Calu3 (cell line): ENCODE results near the gene LEFTY1. TPM values are rescaled to one million over a fixed set of nuclear protein-coding genes. Genes with fewer than 3 reads are reported as not detected.

Source experiments
- BruUV-seq: library from RNA; stranded (reverse); fragments of 400-500 nt; replicated peaks from 2 replicates; lab custom pipeline; 2021; lab: Mats Ljungman, UMichigan
- CTCF ChIA-PET: fragments of 300-600 bp; sonication (Branson Sonifier 250); formaldehyde crosslinking; loops from one replicate; lab custom pipeline; 2022; ENCODE audit warnings: antibody characterized with exemption; lab: Charles Lee
- DNase-seq: peaks from one replicate; pipeline ENCODE4 v3.0.0; 2022
- H3K27ac Mint-ChIP-seq: one replicate; pipeline ENCODE4 v1.8.0; 2022; ENCODE audit warnings: mixed read lengths; ENCODE audit not compliant: unreplicated experiment
- H3K27me3 Mint-ChIP-seq: one replicate; pipeline ENCODE4 v1.8.0; 2022; ENCODE audit warnings: mixed read lengths; ENCODE audit not compliant: unreplicated experiment
- H3K36me3 Mint-ChIP-seq: one replicate; pipeline ENCODE4 v1.8.0; 2022; ENCODE audit warnings: mild to moderate bottlenecking, moderate library complexity, mixed read lengths; ENCODE audit not compliant: insufficient read depth, unreplicated experiment
- H3K4me1 Mint-ChIP-seq: one replicate; pipeline ENCODE4 v1.8.0; 2022; ENCODE audit warnings: mild to moderate bottlenecking, low read depth, mixed read lengths; ENCODE audit not compliant: unreplicated experiment
- H3K4me3 Mint-ChIP-seq: one replicate; pipeline ENCODE4 v1.8.0; 2022; ENCODE audit warnings: mild to moderate bottlenecking, low read depth, moderate library complexity, mixed read lengths; ENCODE audit not compliant: unreplicated experiment
- H3K9me3 Mint-ChIP-seq: one replicate; pipeline ENCODE4 v1.8.0; 2022; ENCODE audit warnings: low read depth, mixed read lengths; ENCODE audit not compliant: unreplicated experiment
- intact Hi-C: fragments of 100-400 bp; cut with micrococcal nuclease; formaldehyde crosslinking; loops from one replicate; pipeline ENCODE4 v1.10.0; 2022; ENCODE audit not compliant: unreplicated experiment
- total RNA-seq: library from RNA; stranded (reverse); gene quantifications from 2 replicates; pipeline ENCODE4 v1.2.3, GENCODE V29; 2022
- TF ChIP-seq, protein P1 (sequence below): fragments of 200-600 bp; IDR thresholded peaks from one replicate; pipeline ENCODE4 v1.8.0; 2022; ENCODE audit warnings: antibody characterized with exemption; ENCODE audit not compliant: unreplicated experiment

LEFTY1 gene
- total RNA-seq, 1 experiment from 2014 or later, result not detected

DNA sequence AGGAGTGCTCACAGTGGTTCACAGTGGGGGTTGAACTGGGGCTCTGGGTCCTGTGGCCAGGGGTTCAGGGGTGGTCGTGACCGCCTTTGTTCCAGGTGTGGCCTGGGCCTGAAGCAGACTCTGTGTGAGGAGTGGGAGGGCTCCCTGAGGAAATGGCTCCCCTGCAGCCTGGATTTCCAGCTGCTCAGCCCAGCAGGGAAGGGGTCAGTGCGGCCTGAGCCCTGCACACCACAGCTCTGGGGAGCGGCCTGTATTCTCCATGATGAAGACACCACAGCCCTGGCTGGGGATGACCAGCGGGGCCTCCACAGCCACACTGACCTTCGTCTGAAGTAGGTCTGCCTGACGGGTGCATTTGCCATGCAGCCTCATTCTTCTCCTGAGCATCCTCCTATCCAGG, 18.4 kb upstream of the LEFTY1 start:
- no peak for DNase-seq
- Mint-ChIP-seq H3K27me3 (no peaks in the 10 kb centered on the region), H3K27ac (no peak overlapping the region), H3K4me1 (peaks cover 30% of the 10 kb centered on the region), H3K4me3 (no peak overlapping the region), H3K9me3 (no peaks in the 10 kb centered on the region), H3K36me3 (no peaks in the 10 kb centered on the region)
- CTCF ChIA-PET, result interaction anchor here (1.3 kb wide), 1 partner anchor 10 kb away, joined by 3 read pairs; no protein-coding TSS in a partner anchor
- intact Hi-C loops, result no loop called here
- no TSS peak for BruUV-seq
- TF ChIP-seq, protein P1, sequence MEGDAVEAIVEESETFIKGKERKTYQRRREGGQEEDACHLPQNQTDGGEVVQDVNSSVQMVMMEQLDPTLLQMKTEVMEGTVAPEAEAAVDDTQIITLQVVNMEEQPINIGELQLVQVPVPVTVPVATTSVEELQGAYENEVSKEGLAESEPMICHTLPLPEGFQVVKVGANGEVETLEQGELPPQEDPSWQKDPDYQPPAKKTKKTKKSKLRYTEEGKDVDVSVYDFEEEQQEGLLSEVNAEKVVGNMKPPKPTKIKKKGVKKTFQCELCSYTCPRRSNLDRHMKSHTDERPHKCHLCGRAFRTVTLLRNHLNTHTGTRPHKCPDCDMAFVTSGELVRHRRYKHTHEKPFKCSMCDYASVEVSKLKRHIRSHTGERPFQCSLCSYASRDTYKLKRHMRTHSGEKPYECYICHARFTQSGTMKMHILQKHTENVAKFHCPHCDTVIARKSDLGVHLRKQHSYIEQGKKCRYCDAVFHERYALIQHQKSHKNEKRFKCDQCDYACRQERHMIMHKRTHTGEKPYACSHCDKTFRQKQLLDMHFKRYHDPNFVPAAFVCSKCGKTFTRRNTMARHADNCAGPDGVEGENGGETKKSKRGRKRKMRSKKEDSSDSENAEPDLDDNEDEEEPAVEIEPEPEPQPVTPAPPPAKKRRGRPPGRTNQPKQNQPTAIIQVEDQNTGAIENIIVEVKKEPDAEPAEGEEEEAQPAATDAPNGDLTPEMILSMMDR, result no peak

DNA sequence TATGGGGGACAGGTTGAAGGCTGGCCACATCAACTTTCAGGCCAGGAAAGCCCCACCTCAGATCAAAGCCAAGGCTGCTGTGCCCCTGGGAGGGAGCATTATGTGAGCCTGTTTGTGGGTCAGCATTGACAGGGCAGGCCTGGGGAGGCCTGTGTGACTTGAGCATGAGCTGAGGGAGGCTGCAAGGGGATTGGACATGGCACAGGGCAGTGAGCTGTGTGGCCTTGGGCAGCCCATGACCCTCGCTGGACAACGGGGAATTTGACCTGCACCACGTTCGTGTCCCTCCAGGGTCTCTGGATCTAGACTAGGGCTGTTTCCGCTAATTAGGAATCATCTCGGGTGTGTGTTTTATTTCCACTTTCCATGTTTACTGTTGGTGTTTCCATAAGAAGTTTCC, 17.5 kb upstream of the LEFTY1 start:
- CTCF ChIA-PET, result interaction anchor here (0.7 to 1.3 kb wide), 2 partner anchors 9 to 487 kb away, joined by 3 to 9 read pairs; no protein-coding TSS in a partner anchor
- Mint-ChIP-seq H3K4me3 (no peak overlapping the region), H3K9me3 (no peaks in the 10 kb centered on the region), H3K4me1 (peaks cover 24% of the 10 kb centered on the region), H3K36me3 (no peaks in the 10 kb centered on the region), H3K27me3 (no peaks in the 10 kb centered on the region), H3K27ac (no peak overlapping the region)
- BruUV-seq, result no TSS peak
- DNase-seq, result no peak
- TF ChIP-seq, protein P1, result no peak
- intact Hi-C loops, result no loop called here

DNA sequence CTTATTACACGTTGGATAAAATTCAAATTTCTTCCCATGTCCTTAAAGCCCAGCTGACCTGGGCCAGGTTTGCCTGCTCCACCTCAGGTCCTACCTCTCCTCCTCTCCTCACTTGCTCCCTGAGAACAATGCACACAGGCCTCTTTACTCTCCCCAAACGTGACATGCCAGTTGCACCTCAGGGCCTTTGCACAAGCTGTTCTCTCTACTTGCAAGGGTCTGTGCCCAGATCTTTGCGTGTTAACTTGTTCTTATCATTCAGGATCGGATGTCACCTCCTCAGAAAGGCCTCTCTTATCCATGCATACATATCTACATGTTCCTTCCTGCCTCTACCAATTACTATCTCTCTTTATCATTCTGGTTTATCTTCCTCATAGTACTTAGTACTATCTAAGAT, 14.7 kb upstream of the LEFTY1 start:
- Mint-ChIP-seq H3K27ac (no peak overlapping the region), H3K9me3 (no peaks in the 10 kb centered on the region), H3K36me3 (no peaks in the 10 kb centered on the region), H3K4me1 (peaks cover 13% of the 10 kb centered on the region), H3K27me3 (no peaks in the 10 kb centered on the region), H3K4me3 (no peak overlapping the region)
- BruUV-seq, result no TSS peak
- TF ChIP-seq, protein P1, result no peak
- intact Hi-C loops, result no loop called here
- DNase-seq, result no peak
- CTCF ChIA-PET, result no interaction called here

DNA sequence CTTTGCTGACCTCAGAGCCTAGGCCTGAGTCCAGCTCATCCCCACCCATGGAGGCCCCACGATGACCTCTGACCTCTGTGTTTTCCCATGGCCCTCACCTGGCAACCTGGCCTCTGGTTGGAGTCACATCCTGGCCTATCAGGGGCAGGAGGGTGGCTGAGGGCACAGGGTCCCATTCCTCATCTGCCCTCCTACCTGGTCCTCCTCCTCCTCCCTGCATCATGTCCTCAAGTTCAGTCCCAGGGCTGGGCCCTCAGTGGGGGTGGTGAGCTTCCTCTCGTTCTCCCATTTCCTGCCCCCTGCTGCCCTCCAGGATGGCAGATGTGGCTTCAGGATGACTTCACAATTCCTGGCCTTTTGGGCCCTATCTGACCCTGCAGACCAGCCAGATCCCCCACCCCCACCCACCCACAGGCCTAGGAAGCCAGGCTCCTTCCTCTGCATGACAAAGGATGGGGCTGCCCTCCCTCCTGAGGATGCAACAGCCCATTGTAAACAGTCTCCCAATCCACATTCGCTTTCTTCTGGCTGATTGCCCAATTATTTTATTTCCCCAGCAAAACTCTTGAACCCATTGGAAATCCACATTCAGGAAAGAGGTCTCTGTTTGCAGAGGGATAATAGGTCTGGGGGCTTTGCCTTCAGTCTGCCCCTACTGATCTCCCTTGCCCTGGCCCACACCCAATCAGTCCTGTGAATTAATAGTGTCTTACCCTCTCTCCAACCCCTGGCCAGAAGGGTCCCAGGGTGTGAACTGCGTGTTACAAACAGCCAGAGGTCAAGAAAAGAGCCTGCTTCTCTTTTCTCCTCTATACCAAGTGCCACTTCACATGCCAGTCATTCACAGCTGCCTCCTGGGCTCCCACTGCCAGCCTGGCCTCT, 10.3 kb upstream of the LEFTY1 start:
- Mint-ChIP-seq H3K4me1 (peaks cover 35% of the 10 kb centered on the region), H3K9me3 (no peaks in the 10 kb centered on the region), H3K4me3 (no peak overlapping the region), H3K36me3 (no peaks in the 10 kb centered on the region), H3K27me3 (no peaks in the 10 kb centered on the region), H3K27ac (no peak overlapping the region)
- no peak for DNase-seq
- BruUV-seq, result no TSS peak
- TF ChIP-seq, protein P1, result no peak
- intact Hi-C loops, result no loop called here
- CTCF ChIA-PET, result no interaction called here
